GM23338 (cell line): ENCODE results near the gene URM1. TPM values are rescaled to one million over a fixed set of nuclear protein-coding genes. Genes with fewer than 3 reads are reported as not detected.

Experiments used
- ATAC-seq: fragments of 200-7000 bp; cut with Tn5 transposase; 3 replicates; pipeline ENCODE4 v1.9.1; 2020
- DNase-seq: peaks from one replicate; pipeline ENCODE4 v3.0.0-alpha.2; 2015; ENCODE audit warnings: low spot score
- H2AFZ ChIP-seq: fragments of 200-600 bp; sonication (generic); 2 replicates; pipeline ENCODE4 v1.8.0; 2016; ENCODE audit warnings: antibody characterized with exemption, mild to moderate bottlenecking, moderate library complexity
- H3F3A ChIP-seq: fragments of 200-600 bp; sonication (generic); replicated peaks from 2 replicates; pipeline ENCODE4 v1.8.0; 2017; ENCODE audit warnings: antibody characterized with exemption, mixed run types, low read depth
- H3K27ac ChIP-seq: fragments of 200-600 bp; sonication (generic); 2 replicates; pipeline ENCODE4 v1.6.1; 2016; ENCODE audit warnings: low read depth
- H3K27me3 ChIP-seq: fragments of 200-600 bp; sonication (generic); 2 replicates; pipeline ENCODE4 v1.8.0; 2016; ENCODE audit warnings: mild to moderate bottlenecking, mixed run types, moderate library complexity; ENCODE audit not compliant: insufficient read depth
- H3K36me3 ChIP-seq: fragments of 200-600 bp; sonication (generic); 2 replicates; pipeline ENCODE4 v1.8.0; 2016; ENCODE audit warnings: mild to moderate bottlenecking; ENCODE audit not compliant: insufficient read depth
- H3K4me1 ChIP-seq: fragments of 200-600 bp; sonication (generic); 2 replicates; pipeline ENCODE4 v1.8.0; 2016; ENCODE audit warnings: mild to moderate bottlenecking, moderate library complexity; ENCODE audit not compliant: insufficient read depth
- H3K4me2 ChIP-seq: fragments of 200-600 bp; sonication (generic); 2 replicates; pipeline ENCODE4 v1.7.1; 2017; ENCODE audit warnings: mixed run types
- H3K4me3 ChIP-seq: fragments of 200-600 bp; sonication (generic); 2 replicates; pipeline ENCODE4 v1.6.1; 2016; ENCODE audit warnings: mixed run types
- H3K79me2 ChIP-seq: fragments of 200-600 bp; sonication (generic); replicated peaks from 2 replicates; pipeline ENCODE4 v1.8.0; 2017; ENCODE audit warnings: mild to moderate bottlenecking; ENCODE audit not compliant: insufficient read depth
- H3K9me2 ChIP-seq: fragments of 200-600 bp; sonication (generic); 2 replicates; pipeline ENCODE4 v1.8.0; 2017; ENCODE audit not compliant: insufficient read depth
- H4K20me1 ChIP-seq: fragments of 200-600 bp; sonication (generic); replicated peaks from 2 replicates; pipeline ENCODE4 v1.8.0; 2017; ENCODE audit warnings: mild to moderate bottlenecking; ENCODE audit not compliant: insufficient read depth
- H3K27ac Mint-ChIP-seq: 2 replicates; pipeline ENCODE4 v1.8.0; 2020; ENCODE audit warnings: inconsistent platforms, mild to moderate bottlenecking, moderate library complexity, mixed read lengths
- H3K27me3 Mint-ChIP-seq: 3 replicates; pipeline ENCODE4 v1.8.0; 2022; ENCODE audit warnings: low read depth, mild to moderate bottlenecking, moderate library complexity, mixed read lengths, inconsistent platforms; ENCODE audit not compliant: insufficient read depth, poor library complexity
- H3K36me3 Mint-ChIP-seq: 3 replicates; pipeline ENCODE4 v1.8.0; 2021; ENCODE audit warnings: low read depth, mild to moderate bottlenecking, inconsistent platforms, moderate library complexity, mixed read lengths
- H3K4me1 Mint-ChIP-seq: 3 replicates; pipeline ENCODE4 v1.8.0; 2020; ENCODE audit warnings: mild to moderate bottlenecking, inconsistent platforms, mixed read lengths
- H3K4me3 Mint-ChIP-seq: 3 replicates; pipeline ENCODE4 v1.8.0; 2021; ENCODE audit warnings: moderate library complexity, mild to moderate bottlenecking, inconsistent platforms, mixed read lengths
- H3K9me3 Mint-ChIP-seq: 3 replicates; pipeline ENCODE4 v1.8.0; 2020; ENCODE audit warnings: moderate library complexity, mild to moderate bottlenecking, inconsistent platforms, mixed read lengths
- EZH2phosphoT487 ChIP-seq: fragments of 200-600 bp; sonication (generic); IDR thresholded peaks from one replicate; pipeline ENCODE4 v1.8.1; 2018; ENCODE audit warnings: antibody characterized with exemption; ENCODE audit not compliant: unreplicated experiment
- polyA plus RNA-seq: library from polyadenylated mRNA; unstranded; fragments of >200 nt; fragmentation: Nextera tagmentation; extraction: Ambion mirVana; gene quantifications from 2 replicates; pipeline ENCODE4 v1.2.1, GENCODE V29; 2016
- total RNA-seq: library from RNA; depleted of rRNA; stranded (reverse); fragments of >200 nt; shearing (Covaris generic); gene quantifications from 2 replicates; pipeline ENCODE4 v1.2.3, GENCODE V29; 2014
- TF ChIP-seq, protein P1 (sequence below): fragments of 250-450 bp; sonication (Bioruptor Pico); IDR thresholded peaks from 2 replicates; pipeline ENCODE4 v1.5.0; 2020; ENCODE audit warnings: mild to moderate bottlenecking, moderate library complexity
- TF ChIP-seq, protein P2 (sequence below), 2 experiments: fragments of 200-600 bp in 1 of 2; sonication (generic) in 1 of 2; conservative IDR thresholded peaks; 2 replicates each; pipeline versions ENCODE4 v1.5.1 to v1.6.1; 2016 to 2017; ENCODE audit warnings: antibody characterized with exemption in 2 of 2, low read depth in 2 of 2, mild to moderate bottlenecking in 2 of 2, moderate library complexity in 1 of 2

URM1 gene
- total and polyA plus RNA-seq, 2 experiments from 2014 or later = 28.6 to 47.8 TPM

DNA sequence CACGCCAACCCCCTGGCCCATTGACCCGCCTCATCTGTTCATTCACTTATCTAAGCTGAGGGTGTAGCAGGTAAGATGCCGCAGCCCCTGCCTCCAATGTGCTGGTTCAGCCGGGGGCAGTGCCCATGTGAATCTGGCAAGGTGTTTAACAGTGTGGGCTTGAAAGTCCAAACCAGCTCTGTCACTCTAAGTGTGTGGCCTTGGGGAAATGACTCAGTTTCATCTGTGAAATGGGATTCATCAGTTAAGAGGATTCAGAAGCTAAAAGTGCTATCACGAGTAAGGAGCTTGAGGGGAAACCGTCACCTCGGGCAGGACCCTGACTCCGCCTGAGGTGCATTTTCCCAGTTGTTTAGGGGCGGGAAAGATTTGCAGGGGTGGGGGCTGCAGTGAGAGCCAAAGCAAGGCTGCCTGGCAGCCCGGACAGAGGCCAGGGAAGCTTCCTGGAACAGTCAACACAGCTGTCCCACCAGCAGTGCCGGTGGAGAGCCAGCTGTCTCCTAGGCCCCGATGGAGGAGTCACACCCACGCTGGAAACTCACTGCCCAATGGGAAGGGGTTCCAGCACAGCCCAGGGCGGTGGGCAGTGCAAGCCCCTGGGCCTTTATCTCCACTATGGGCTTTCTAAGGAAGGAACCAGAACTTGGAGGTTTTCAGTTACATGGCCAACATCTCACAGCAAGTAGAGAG, 9.7 kb upstream of the URM1 start (continued):
- TF ChIP-seq, protein P1, sequence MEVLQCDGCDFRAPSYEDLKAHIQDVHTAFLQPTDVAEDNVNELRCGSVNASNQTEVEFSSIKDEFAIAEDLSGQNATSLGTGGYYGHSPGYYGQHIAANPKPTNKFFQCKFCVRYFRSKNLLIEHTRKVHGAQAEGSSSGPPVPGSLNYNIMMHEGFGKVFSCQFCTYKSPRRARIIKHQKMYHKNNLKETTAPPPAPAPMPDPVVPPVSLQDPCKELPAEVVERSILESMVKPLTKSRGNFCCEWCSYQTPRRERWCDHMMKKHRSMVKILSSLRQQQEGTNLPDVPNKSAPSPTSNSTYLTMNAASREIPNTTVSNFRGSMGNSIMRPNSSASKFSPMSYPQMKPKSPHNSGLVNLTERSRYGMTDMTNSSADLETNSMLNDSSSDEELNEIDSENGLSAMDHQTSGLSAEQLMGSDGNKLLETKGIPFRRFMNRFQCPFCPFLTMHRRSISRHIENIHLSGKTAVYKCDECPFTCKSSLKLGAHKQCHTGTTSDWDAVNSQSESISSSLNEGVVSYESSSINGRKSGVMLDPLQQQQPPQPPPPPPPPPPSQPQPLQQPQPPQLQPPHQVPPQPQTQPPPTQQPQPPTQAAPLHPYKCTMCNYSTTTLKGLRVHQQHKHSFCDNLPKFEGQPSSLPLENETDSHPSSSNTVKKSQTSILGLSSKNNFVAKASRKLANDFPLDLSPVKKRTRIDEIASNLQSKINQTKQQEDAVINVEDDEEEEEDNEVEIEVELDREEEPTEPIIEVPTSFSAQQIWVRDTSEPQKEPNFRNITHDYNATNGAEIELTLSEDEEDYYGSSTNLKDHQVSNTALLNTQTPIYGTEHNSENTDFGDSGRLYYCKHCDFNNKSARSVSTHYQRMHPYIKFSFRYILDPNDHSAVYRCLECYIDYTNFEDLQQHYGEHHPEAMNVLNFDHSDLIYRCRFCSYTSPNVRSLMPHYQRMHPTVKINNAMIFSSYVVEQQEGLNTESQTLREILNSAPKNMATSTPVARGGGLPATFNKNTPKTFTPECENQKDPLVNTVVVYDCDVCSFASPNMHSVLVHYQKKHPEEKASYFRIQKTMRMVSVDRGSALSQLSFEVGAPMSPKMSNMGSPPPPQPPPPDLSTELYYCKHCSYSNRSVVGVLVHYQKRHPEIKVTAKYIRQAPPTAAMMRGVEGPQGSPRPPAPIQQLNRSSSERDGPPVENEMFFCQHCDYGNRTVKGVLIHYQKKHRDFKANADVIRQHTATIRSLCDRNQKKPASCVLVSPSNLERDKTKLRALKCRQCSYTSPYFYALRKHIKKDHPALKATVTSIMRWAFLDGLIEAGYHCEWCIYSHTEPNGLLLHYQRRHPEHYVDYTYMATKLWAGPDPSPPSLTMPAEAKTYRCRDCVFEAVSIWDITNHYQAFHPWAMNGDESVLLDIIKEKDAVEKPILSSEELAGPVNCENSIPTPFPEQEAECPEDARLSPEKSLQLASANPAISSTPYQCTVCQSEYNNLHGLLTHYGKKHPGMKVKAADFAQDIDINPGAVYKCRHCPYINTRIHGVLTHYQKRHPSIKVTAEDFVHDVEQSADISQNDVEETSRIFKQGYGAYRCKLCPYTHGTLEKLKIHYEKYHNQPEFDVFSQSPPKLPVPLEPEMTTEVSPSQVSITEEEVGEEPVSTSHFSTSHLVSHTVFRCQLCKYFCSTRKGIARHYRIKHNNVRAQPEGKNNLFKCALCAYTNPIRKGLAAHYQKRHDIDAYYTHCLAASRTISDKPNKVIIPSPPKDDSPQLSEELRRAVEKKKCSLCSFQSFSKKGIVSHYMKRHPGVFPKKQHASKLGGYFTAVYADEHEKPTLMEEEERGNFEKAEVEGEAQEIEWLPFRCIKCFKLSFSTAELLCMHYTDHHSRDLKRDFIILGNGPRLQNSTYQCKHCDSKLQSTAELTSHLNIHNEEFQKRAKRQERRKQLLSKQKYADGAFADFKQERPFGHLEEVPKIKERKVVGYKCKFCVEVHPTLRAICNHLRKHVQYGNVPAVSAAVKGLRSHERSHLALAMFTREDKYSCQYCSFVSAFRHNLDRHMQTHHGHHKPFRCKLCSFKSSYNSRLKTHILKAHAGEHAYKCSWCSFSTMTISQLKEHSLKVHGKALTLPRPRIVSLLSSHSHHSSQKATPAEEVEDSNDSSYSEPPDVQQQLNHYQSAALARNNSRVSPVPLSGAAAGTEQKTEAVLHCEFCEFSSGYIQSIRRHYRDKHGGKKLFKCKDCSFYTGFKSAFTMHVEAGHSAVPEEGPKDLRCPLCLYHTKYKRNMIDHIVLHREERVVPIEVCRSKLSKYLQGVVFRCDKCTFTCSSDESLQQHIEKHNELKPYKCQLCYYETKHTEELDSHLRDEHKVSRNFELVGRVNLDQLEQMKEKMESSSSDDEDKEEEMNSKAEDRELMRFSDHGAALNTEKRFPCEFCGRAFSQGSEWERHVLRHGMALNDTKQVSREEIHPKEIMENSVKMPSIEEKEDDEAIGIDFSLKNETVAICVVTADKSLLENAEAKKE (CRISPR knock-in tag) = no peak
- TF ChIP-seq EZH2phosphoT487 = no peak

DNA sequence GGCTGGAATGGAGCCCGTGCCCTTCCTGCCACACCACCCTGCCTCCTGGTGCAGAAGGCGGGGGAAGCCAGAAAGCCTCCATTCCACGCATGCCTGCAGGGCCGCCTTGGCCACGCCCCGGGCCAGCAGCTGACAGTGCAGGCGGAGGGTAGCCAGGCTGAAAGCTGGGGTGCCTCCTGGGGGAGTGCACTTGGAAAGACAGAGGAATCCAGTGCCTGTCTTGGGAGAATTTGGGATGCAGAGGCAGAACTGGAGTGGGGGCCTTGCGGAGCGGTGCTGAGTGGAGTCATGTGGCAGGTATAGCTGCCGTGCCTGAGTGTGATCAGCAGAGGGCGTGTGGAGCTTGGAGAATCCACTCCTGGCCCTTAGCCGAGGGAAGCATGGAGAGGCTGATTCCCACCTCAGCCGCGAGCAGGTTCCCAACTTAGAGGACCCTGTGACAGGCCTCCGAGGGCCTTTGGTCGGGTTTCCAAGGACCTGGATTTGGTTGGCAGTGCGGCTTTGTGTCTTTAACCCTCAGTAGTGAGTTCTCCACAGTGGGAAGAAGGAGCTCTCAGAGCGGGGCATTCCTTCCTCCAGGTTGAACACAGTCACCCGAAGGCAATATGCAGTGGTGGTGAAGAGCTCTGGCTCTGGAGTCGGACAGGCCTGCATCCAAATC, 9.1 kb upstream of the URM1 start:
- Mint-ChIP-seq H3K9me3 (peaks cover 6% of the 10 kb centered on the region; the same call in 2 of the 3 replicates), H3K27me3 (peaks cover 56% of the 10 kb centered on the region), H3K36me3 (no peaks in the 10 kb centered on the region; the same call in 2 of the 3 replicates), H3K27ac (no peak overlapping the region), H3K4me1 (peaks cover 28% of the 10 kb centered on the region), H3K4me3 (peak overlapping the region; percentile 30; the same call in 1 of the 3 replicates)
- Histone ChIP-seq H3K79me2 (no peaks in the 10 kb centered on the region), H3K4me1 (peaks cover 33% of the 10 kb centered on the region), H3K9me2 (no peaks in the 10 kb centered on the region), H3K36me3 (no peaks in the 10 kb centered on the region), H3K27me3 (peaks cover 56% of the 10 kb centered on the region), H3F3A (peaks cover 11% of the 10 kb centered on the region), H3K4me2 (peak overlapping the region; percentile 73), H3K4me3 (peak overlapping the region; percentile 36; the same call in 1 of the 2 replicates), H4K20me1 (peaks cover 5% of the 10 kb centered on the region; the same call in 1 of the 2 replicates), H3K27ac (no peak overlapping the region), H2AFZ (no peak overlapping the region)
- ATAC-seq (peak; percentile 66), DNase-seq (peak; percentile 93)
- TF ChIP-seq, protein P2, sequence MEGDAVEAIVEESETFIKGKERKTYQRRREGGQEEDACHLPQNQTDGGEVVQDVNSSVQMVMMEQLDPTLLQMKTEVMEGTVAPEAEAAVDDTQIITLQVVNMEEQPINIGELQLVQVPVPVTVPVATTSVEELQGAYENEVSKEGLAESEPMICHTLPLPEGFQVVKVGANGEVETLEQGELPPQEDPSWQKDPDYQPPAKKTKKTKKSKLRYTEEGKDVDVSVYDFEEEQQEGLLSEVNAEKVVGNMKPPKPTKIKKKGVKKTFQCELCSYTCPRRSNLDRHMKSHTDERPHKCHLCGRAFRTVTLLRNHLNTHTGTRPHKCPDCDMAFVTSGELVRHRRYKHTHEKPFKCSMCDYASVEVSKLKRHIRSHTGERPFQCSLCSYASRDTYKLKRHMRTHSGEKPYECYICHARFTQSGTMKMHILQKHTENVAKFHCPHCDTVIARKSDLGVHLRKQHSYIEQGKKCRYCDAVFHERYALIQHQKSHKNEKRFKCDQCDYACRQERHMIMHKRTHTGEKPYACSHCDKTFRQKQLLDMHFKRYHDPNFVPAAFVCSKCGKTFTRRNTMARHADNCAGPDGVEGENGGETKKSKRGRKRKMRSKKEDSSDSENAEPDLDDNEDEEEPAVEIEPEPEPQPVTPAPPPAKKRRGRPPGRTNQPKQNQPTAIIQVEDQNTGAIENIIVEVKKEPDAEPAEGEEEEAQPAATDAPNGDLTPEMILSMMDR (conservative IDR thresholded peaks at IDR 0.05; ENCODE audit: low read depth in 2 of 2) = peak; percentile 82 to 96
- TF ChIP-seq, protein P1 (CRISPR knock-in tag) = no peak
